Activated B cell treated with CpG ODN at 0.5 μM for 24 hours (primary cell): ENCODE measurements around the gene UCN. TPM values are rescaled to one million over a fixed set of nuclear protein-coding genes. Genes with fewer than 3 reads are reported as not detected.

ENCODE experiments used
- ATAC-seq: fragments of 200-7000 bp; cut with Tn5 transposase; one replicate; pipeline ENCODE4 v1.10.0; 2021; ENCODE audit warnings: low read depth, mild to moderate bottlenecking, moderate library complexity
- CTCF ChIA-PET: fragments of 350-600 bp; sonication (Branson Sonifier 250); formaldehyde crosslinking; loops from one replicate; lab custom pipeline; 2021; ENCODE audit warnings: antibody characterized with exemption; lab: Charles Lee
- POLR2A ChIA-PET: fragments of 350-600 bp; sonication (Branson Sonifier 250); formaldehyde crosslinking; loops from one replicate; lab custom pipeline; 2021; ENCODE audit warnings: antibody characterized with exemption; lab: Charles Lee
- DNase-seq: peaks from one replicate; pipeline ENCODE4 v3.0.0; 2022
- H3K27ac Mint-ChIP-seq: one replicate; pipeline ENCODE4 v1.8.0; 2020; ENCODE audit warnings: mixed read lengths
- H3K27me3 Mint-ChIP-seq: one replicate; pipeline ENCODE4 v1.8.0; 2021; ENCODE audit warnings: mixed read lengths
- H3K36me3 Mint-ChIP-seq: one replicate; pipeline ENCODE4 v1.8.0; 2021; ENCODE audit warnings: low read depth, mixed read lengths
- H3K4me1 Mint-ChIP-seq: one replicate; pipeline ENCODE4 v1.8.0; 2021; ENCODE audit warnings: mixed read lengths
- H3K4me3 Mint-ChIP-seq: one replicate; pipeline ENCODE4 v1.8.0; 2020; ENCODE audit warnings: mild to moderate bottlenecking, mixed read lengths
- H3K9me3 Mint-ChIP-seq: one replicate; pipeline ENCODE4 v1.8.0; 2020; ENCODE audit warnings: mixed read lengths
- CTCF ChIP-seq: fragments of 200-600 bp; IDR thresholded peaks from one replicate; pipeline ENCODE4 v1.8.0; 2022; ENCODE audit warnings: antibody characterized with exemption, mild to moderate bottlenecking
- intact Hi-C: fragments of 100-400 bp; cut with micrococcal nuclease; formaldehyde crosslinking; loops from one replicate; pipeline ENCODE4 v1.15.1; 2024
- total RNA-seq: library from RNA; stranded (reverse); gene quantifications from 2 replicates; pipeline ENCODE4 v1.2.3, GENCODE V29; 2022

Gene UCN
- total RNA-seq, 1 donor from 2014 or later: 1.2 TPM

GRCh38 chr2:27336173-27336572, 27.9 kb upstream of the UCN start:
- Mint-ChIP-seq H3K36me3 (peaks cover 76% of the 10 kb centered on the region), H3K27me3 (no peaks in the 10 kb centered on the region), H3K27ac (no peak overlapping the region), H3K9me3 (no peaks in the 10 kb centered on the region), H3K4me1 (no peaks in the 10 kb centered on the region), H3K4me3 (no peak overlapping the region)
- TF ChIP-seq CTCF: no peak
- ChIA-PET CTCF (no interaction called here), POLR2A (interaction anchor here (1.2 kb wide), 1 partner anchor 13 kb away, joined by 3 read pairs; the partner anchor contains the start of gene MPV17)
- DNase-seq (no peak), ATAC-seq (no peak)
- intact Hi-C loops: no loop called here

- intact Hi-C loops: no loop called here
- Mint-ChIP-seq H3K27me3 (no peaks in the 10 kb centered on the region), H3K27ac (no peak overlapping the region), H3K4me3 (no peak overlapping the region), H3K9me3 (no peaks in the 10 kb centered on the region), H3K36me3 (peaks cover 75% of the 10 kb centered on the region), H3K4me1 (no peaks in the 10 kb centered on the region)
- ChIA-PET CTCF (no interaction called here), POLR2A (no interaction called here)
- TF ChIP-seq CTCF: no peak
- no peak for DNase-seq
- no peak for ATAC-seq
Observed at GRCh38 chr2:27335311-27335710, 27.1 kb upstream of the UCN start.

GRCh38 chr2:27324720-27325119, 16.5 kb upstream of the UCN start:
- H3K9me3 Mint-ChIP-seq: no peaks in the 10 kb centered on the region
- ChIA-PET POLR2A (interaction anchor here (1.4 to 1.5 kb wide), 2 partner anchors 32 to 113 kb away, joined by 3 to 7 read pairs; partner anchors contain the start of genes ATRAID, GTF3C2 and SLC5A6), CTCF (no interaction called here)
- no peak overlapping the region for H3K27ac Mint-ChIP-seq
- TF ChIP-seq CTCF: no peak
- no peaks in the 10 kb centered on the region for H3K27me3 Mint-ChIP-seq
- peaks cover 49% of the 10 kb centered on the region for H3K36me3 Mint-ChIP-seq
- no peak for DNase-seq
- no peak for ATAC-seq
- intact Hi-C loops: no loop called here
- no peak overlapping the region for H3K4me3 Mint-ChIP-seq
- peaks cover 25% of the 10 kb centered on the region for H3K4me1 Mint-ChIP-seq

- Mint-ChIP-seq H3K4me3 (peak overlapping the region; percentile 99), H3K27ac (peak overlapping the region; percentile 96), H3K36me3 (peaks cover 40% of the 10 kb centered on the region), H3K27me3 (no peaks in the 10 kb centered on the region), H3K4me1 (peaks cover 25% of the 10 kb centered on the region), H3K9me3 (no peaks in the 10 kb centered on the region)
- TF ChIP-seq CTCF: no peak
- ATAC-seq: no peak
- no peak for DNase-seq
- intact Hi-C loops: loop anchor here (1.0 to 2.0 kb wide), 10 partner anchors 21 to 305 kb away; partner anchors contain the start of genes ATRAID, CCDC121, EIF2B4 and GPN1
- CTCF ChIA-PET: no interaction called here
- POLR2A ChIA-PET: interaction anchor here (1.0 to 2.7 kb wide), 8 partner anchors 33 to 305 kb away, joined by 3 to 26 read pairs (median 8); partner anchors contain the start of genes ATRAID, CCDC121, EIF2B4 and GPN1
Observed at GRCh38 chr2:27323596-27324285, 15.5 kb upstream of the UCN start.
